ENCODE results near the gene SLC7A6OS. TPM values are rescaled to one million over a fixed set of nuclear protein-coding genes. Genes with fewer than 3 reads are reported as not detected.

SLC7A6OS gene
- total RNA-seq, 1 experiment from 2014 or later, result 14.2 TPM

DNA sequence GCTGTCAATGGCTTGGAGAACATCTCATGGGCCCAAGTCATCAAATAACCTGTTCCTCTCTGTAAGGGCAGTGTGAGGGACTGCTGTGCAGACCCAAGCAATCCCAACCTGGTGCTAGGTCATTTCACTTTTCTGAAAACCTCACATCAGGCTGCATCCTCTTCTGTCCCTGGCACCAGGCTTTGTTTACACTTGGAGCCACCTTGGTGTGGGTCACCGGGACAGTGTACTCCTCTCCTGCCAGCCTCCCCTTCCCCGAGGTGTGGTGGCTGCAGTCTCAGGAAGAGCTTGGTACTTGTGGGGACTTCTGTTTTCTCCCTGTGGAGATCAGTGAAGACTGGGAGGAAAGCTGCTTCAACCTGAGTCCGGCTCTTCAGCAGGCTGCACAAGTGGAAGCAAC, 12.4 kb downstream of the SLC7A6OS start:
- Histone ChIP-seq H3K9me3 (ENCODE audit: insufficient read depth, low read depth) (no peaks in the 10 kb centered on the region), H3K9me2 (ENCODE audit: insufficient read depth) (no peaks in the 10 kb centered on the region), H3F3A (ENCODE audit: insufficient read depth, low read depth) (peaks cover 25% of the 10 kb centered on the region; the same call in 1 of the 2 replicates), H3K4me3 (no peak overlapping the region), H3K27me3 (ENCODE audit: insufficient read depth, low read depth) (no peaks in the 10 kb centered on the region), H3K36me3 (ENCODE audit: low read depth) (peaks cover 43% of the 10 kb centered on the region), H3K79me2 (ENCODE audit: low read depth) (no peaks in the 10 kb centered on the region), H3K4me1 (replicated peaks; ENCODE audit: insufficient read depth) (no peaks in the 10 kb centered on the region), H2AFZ (no peak overlapping the region), H4K20me1 (ENCODE audit: insufficient read depth) (peaks cover 23% of the 10 kb centered on the region), H3K27ac (no peak overlapping the region), H3K4me2 (no peak overlapping the region)
- intact Hi-C loops (cut with micrococcal nuclease; ENCODE audit: unreplicated experiment), result no loop called here
- no peak for TF ChIP-seq EZH2 (IDR thresholded peaks at IDR 0.05; ENCODE audit: low read depth)
- TF ChIP-seq, protein P1, sequence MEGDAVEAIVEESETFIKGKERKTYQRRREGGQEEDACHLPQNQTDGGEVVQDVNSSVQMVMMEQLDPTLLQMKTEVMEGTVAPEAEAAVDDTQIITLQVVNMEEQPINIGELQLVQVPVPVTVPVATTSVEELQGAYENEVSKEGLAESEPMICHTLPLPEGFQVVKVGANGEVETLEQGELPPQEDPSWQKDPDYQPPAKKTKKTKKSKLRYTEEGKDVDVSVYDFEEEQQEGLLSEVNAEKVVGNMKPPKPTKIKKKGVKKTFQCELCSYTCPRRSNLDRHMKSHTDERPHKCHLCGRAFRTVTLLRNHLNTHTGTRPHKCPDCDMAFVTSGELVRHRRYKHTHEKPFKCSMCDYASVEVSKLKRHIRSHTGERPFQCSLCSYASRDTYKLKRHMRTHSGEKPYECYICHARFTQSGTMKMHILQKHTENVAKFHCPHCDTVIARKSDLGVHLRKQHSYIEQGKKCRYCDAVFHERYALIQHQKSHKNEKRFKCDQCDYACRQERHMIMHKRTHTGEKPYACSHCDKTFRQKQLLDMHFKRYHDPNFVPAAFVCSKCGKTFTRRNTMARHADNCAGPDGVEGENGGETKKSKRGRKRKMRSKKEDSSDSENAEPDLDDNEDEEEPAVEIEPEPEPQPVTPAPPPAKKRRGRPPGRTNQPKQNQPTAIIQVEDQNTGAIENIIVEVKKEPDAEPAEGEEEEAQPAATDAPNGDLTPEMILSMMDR (conservative IDR thresholded peaks at IDR 0.05), result no peak
- CTCF ChIA-PET, result no interaction called here
- DNase-seq, result no peak
- POLR2A ChIA-PET (ENCODE audit: unreplicated experiment), result interaction anchor here (0.6 kb wide), 1 partner anchor 12 kb away, joined by 6 read pairs; no protein-coding TSS in a partner anchor
- no TSS peak for BruUV-seq (replicated peaks)

GRCh38 chr16:68297908-68298307, 12.8 kb downstream of the SLC7A6OS start:
- H3K27me3 ChIP-seq (ENCODE audit: insufficient read depth, low read depth), result no peaks in the 10 kb centered on the region
- no peaks in the 10 kb centered on the region for H3K9me3 ChIP-seq (ENCODE audit: insufficient read depth, low read depth)
- no peak overlapping the region for H3K27ac ChIP-seq
- peaks cover 25% of the 10 kb centered on the region; the same call in 1 of the 2 replicates for H3F3A ChIP-seq (ENCODE audit: insufficient read depth, low read depth)
- no peaks in the 10 kb centered on the region for H3K9me2 ChIP-seq (ENCODE audit: insufficient read depth)
- intact Hi-C loops (cut with micrococcal nuclease; ENCODE audit: unreplicated experiment), result no loop called here
- peaks cover 23% of the 10 kb centered on the region for H4K20me1 ChIP-seq (ENCODE audit: insufficient read depth)
- ChIA-PET POLR2A (ENCODE audit: unreplicated experiment) (no interaction called here), CTCF (no interaction called here)
- no peak overlapping the region for H2AFZ ChIP-seq
- H3K4me3 ChIP-seq, result no peak overlapping the region
- peaks cover 42% of the 10 kb centered on the region for H3K36me3 ChIP-seq (ENCODE audit: low read depth)
- H3K4me1 ChIP-seq (replicated peaks; ENCODE audit: insufficient read depth), result no peaks in the 10 kb centered on the region
- no peak for TF ChIP-seq EZH2 (IDR thresholded peaks at IDR 0.05; ENCODE audit: low read depth)
- TF ChIP-seq, protein P1 (conservative IDR thresholded peaks at IDR 0.05), result no peak
- no peak overlapping the region for H3K4me2 ChIP-seq
- no TSS peak for BruUV-seq (replicated peaks)
- H3K79me2 ChIP-seq (ENCODE audit: low read depth), result no peaks in the 10 kb centered on the region
- DNase-seq, result no peak

GRCh38 chr16:68296693-68297092, 14.1 kb downstream of the SLC7A6OS start:
- CTCF ChIA-PET, result no interaction called here
- DNase-seq, result no peak

More at GRCh38 chr16:68296693-68297092, 14.1 kb downstream of the SLC7A6OS start:
- POLR2A ChIA-PET (ENCODE audit: unreplicated experiment), result interaction anchor here (0.7 kb wide), 1 partner anchor 147 kb away, joined by 5 read pairs; no protein-coding TSS in a partner anchor
- no peaks in the 10 kb centered on the region for H3K27me3 ChIP-seq (ENCODE audit: insufficient read depth, low read depth)
- H3F3A ChIP-seq (ENCODE audit: insufficient read depth, low read depth), result peaks cover 22% of the 10 kb centered on the region; the same call in 1 of the 2 replicates
- no peak overlapping the region for H3K4me2 ChIP-seq
- no peak overlapping the region for H2AFZ ChIP-seq
- H3K9me3 ChIP-seq (ENCODE audit: insufficient read depth, low read depth), result no peaks in the 10 kb centered on the region
- no peaks in the 10 kb centered on the region for H3K9me2 ChIP-seq (ENCODE audit: insufficient read depth)
- TF ChIP-seq, protein P1 (conservative IDR thresholded peaks at IDR 0.05), result no peak
- TF ChIP-seq EZH2 (IDR thresholded peaks at IDR 0.05; ENCODE audit: low read depth), result no peak
- H4K20me1 ChIP-seq (ENCODE audit: insufficient read depth), result peaks cover 24% of the 10 kb centered on the region
- H3K79me2 ChIP-seq (ENCODE audit: low read depth), result no peaks in the 10 kb centered on the region
- BruUV-seq (replicated peaks), result no TSS peak
- intact Hi-C loops (cut with micrococcal nuclease; ENCODE audit: unreplicated experiment), result no loop called here
- H3K4me3 ChIP-seq, result no peak overlapping the region
- no peaks in the 10 kb centered on the region for H3K4me1 ChIP-seq (replicated peaks; ENCODE audit: insufficient read depth)
- H3K27ac ChIP-seq, result no peak overlapping the region
- H3K36me3 ChIP-seq (ENCODE audit: low read depth), result peaks cover 30% of the 10 kb centered on the region; the same call in 1 of the 2 replicates
